ENCODE measurements around the gene FBXO47. TPM values are rescaled to one million over a fixed set of nuclear protein-coding genes. Genes with fewer than 3 reads are reported as not detected.

FBXO47 gene
- total and polyA plus RNA-seq, 2 donors from 2014 or later: not detected

- Histone ChIP-seq H3K4me3 (ENCODE audit: low read length in 3 of 3) (no peak overlapping the region), H3K27me3 (ENCODE audit: control insufficient read depth, insufficient read depth, low read length) (no peaks in the 10 kb centered on the region), H3K27ac (ENCODE audit: low read depth in 2 of 2, low read length in 2 of 2) (no peak overlapping the region), H3K36me3 (ENCODE audit: control insufficient read depth in 2 of 3, insufficient read depth in 3 of 3, low read length in 3 of 3) (peaks cover 0 to 40% (median 30%) of the 10 kb centered on the region in 3 donors), H3K4me1 (ENCODE audit: control insufficient read depth in 2 of 3, insufficient read depth in 2 of 3, low read depth in 1 of 3, low read length in 3 of 3) (peaks cover 0 to 12% (median 11%) of the 10 kb centered on the region in 3 donors), H3K9ac (ENCODE audit: low read length in 3 of 3) (no peak overlapping the region), H3K9me3 (ENCODE audit: control insufficient read depth in 2 of 3, insufficient read depth in 1 of 3, low read length in 3 of 3) (no peaks in the 10 kb centered on the region)
- no peak for FAIRE-seq
- no peak for DNase-seq
- intact Hi-C loops (cut with DNase I): no loop called here
- no peak for TF ChIP-seq CTCF (IDR thresholded peaks at IDR 0.05; ENCODE audit: borderline replicate concordance, extremely low read depth, insufficient read depth)
Measured at GRCh38 chr17:38917259-38917658, 49.9 kb downstream of the FBXO47 start.

- Histone ChIP-seq H3K4me3 (ENCODE audit: low read length in 3 of 3) (no peak overlapping the region), H3K9ac (ENCODE audit: low read length in 3 of 3) (no peak overlapping the region), H3K9me3 (ENCODE audit: control insufficient read depth in 2 of 3, insufficient read depth in 1 of 3, low read length in 3 of 3) (no peaks in the 10 kb centered on the region), H3K36me3 (ENCODE audit: control insufficient read depth in 2 of 3, insufficient read depth in 3 of 3, low read length in 3 of 3) (peaks cover 0 to 40% (median 30%) of the 10 kb centered on the region in 3 donors), H3K4me1 (ENCODE audit: control insufficient read depth in 2 of 3, insufficient read depth in 2 of 3, low read depth in 1 of 3, low read length in 3 of 3) (peaks cover 0 to 15% (median 12%) of the 10 kb centered on the region in 3 donors), H3K27ac (ENCODE audit: low read depth in 2 of 2, low read length in 2 of 2) (no peak overlapping the region), H3K27me3 (ENCODE audit: control insufficient read depth, insufficient read depth, low read length) (no peaks in the 10 kb centered on the region)
- DNase-seq: peak in 1 of 5 donors; percentile 12
- FAIRE-seq: no peak
- intact Hi-C loops (cut with DNase I): no loop called here
- no peak for TF ChIP-seq CTCF (IDR thresholded peaks at IDR 0.05; ENCODE audit: borderline replicate concordance, extremely low read depth, insufficient read depth)
Measured at GRCh38 chr17:38916771-38917170, 50.4 kb downstream of the FBXO47 start.

- DNase-seq (peak in 1 of 5 donors; percentile 45), FAIRE-seq (no peak)
- no peak overlapping the region for H3K9ac ChIP-seq (ENCODE audit: low read length in 3 of 3)
- H3K36me3 ChIP-seq (ENCODE audit: control insufficient read depth in 2 of 3, insufficient read depth in 3 of 3, low read length in 3 of 3): peaks cover 0 to 38% (median 30%) of the 10 kb centered on the region in 3 donors
- peaks cover 0 to 15% (median 12%) of the 10 kb centered on the region in 3 donors for H3K4me1 ChIP-seq (ENCODE audit: control insufficient read depth in 2 of 3, insufficient read depth in 2 of 3, low read depth in 1 of 3, low read length in 3 of 3)
- H3K27me3 ChIP-seq (ENCODE audit: control insufficient read depth, insufficient read depth, low read length): no peaks in the 10 kb centered on the region
- intact Hi-C loops (cut with DNase I): no loop called here
- no peak overlapping the region for H3K27ac ChIP-seq (ENCODE audit: low read depth in 2 of 2, low read length in 2 of 2)
- H3K9me3 ChIP-seq (ENCODE audit: control insufficient read depth in 2 of 3, insufficient read depth in 1 of 3, low read length in 3 of 3): no peaks in the 10 kb centered on the region
- H3K4me3 ChIP-seq (ENCODE audit: low read length in 3 of 3): peak overlapping the region in 1 of 3 donors; percentile 36
- no peak for TF ChIP-seq CTCF (IDR thresholded peaks at IDR 0.05; ENCODE audit: borderline replicate concordance, extremely low read depth, insufficient read depth)
Measured at GRCh38 chr17:38915639-38915995, 51.6 kb downstream of the FBXO47 start.
